ENCODE results near the gene PCDHGA10. TPM values are rescaled to one million over a fixed set of nuclear protein-coding genes. Genes with fewer than 3 reads are reported as not detected.

Gene PCDHGA10
- polyA plus RNA-seq, 1 of the 3 experiments (the other 2 are of a cell fraction): 2.0 TPM

GRCh38 chr5:141409598-141410306 is 3.0 kb upstream of the PCDHGA10 start:
- Histone ChIP-seq H3K27ac (ENCODE audit: low read depth in 2 of 2, low read length in 1 of 2) (no peak overlapping the region), H4K20me1 (ENCODE audit: insufficient read depth) (no peaks in the 10 kb centered on the region), H3F3A (replicated peaks; ENCODE audit: insufficient read depth) (no peaks in the 10 kb centered on the region), H3K9ac (no peak overlapping the region), H3K79me2 (ENCODE audit: insufficient read depth) (no peaks in the 10 kb centered on the region), H3K4me3 (ENCODE audit: low read depth in 2 of 2, low read length in 1 of 2) (no peak overlapping the region; a peak in 1 of 4 replicates), H3K9me3 (no peaks in the 10 kb centered on the region; the same call in 1 of the 2 replicates), H3K4me1 (ENCODE audit: control insufficient read depth in 1 of 2, insufficient read depth in 2 of 2, low read depth in 1 of 2, low read length in 1 of 2) (no peaks in the 10 kb centered on the region), H3K9me2 (no peaks in the 10 kb centered on the region), H3K4me2 (no peak overlapping the region), H3K36me3 (replicated peaks in 1 of 2; ENCODE audit: control insufficient read depth in 1 of 2, insufficient read depth in 2 of 2, low read length in 1 of 2) (peaks cover 0 to 9% of the 10 kb centered on the region in 2 experiments), H2AFZ (ENCODE audit: low read depth) (no peak overlapping the region), H3K27me3 (ENCODE audit: insufficient read depth) (no peaks in the 10 kb centered on the region)
- 90% methylated on average over 64 of the region's 64 CpGs for WGBS (ENCODE audit: low lambda C conversion rate)
- POLR2A ChIA-PET: no interaction called here
- no peak for DNase-seq
- TF ChIP-seq RFX5 (IDR thresholded peaks at IDR 0.05; ENCODE audit: low read length) (no peak), TAF1 (IDR thresholded peaks at IDR 0.05; ENCODE audit: borderline replicate concordance, low read depth, low read length) (no peak), NRF1 (IDR thresholded peaks at IDR 0.05; ENCODE audit: low read depth, low read length) (no peak), RAD21 (IDR thresholded peaks at IDR 0.05; ENCODE audit: low read length) (no peak), JUND (IDR thresholded peaks at IDR 0.05) (no peak), FOSL2 (IDR thresholded peaks at IDR 0.05; ENCODE audit: borderline replicate concordance, low read depth) (no peak), IRF3 (IDR thresholded peaks at IDR 0.05; ENCODE audit: low read depth, low read length) (no peak), FOXJ3 (CRISPR knock-in tag; IDR thresholded peaks at IDR 0.05) (no peak), PBX3 (IDR thresholded peaks at IDR 0.05) (no peak), RXRA (IDR thresholded peaks at IDR 0.05; ENCODE audit: borderline replicate concordance, low read depth) (no peak), ELF1 (IDR thresholded peaks at IDR 0.05) (no peak)
- CTCF ChIA-PET: no interaction called here

- no peaks in the 10 kb centered on the region for H3K9me2 ChIP-seq
- H3K36me3 ChIP-seq (replicated peaks in 1 of 2; ENCODE audit: control insufficient read depth in 1 of 2, insufficient read depth in 2 of 2, low read length in 1 of 2): peaks cover 0 to 9% of the 10 kb centered on the region in 2 experiments
- TF ChIP-seq ZBTB33 (IDR thresholded peaks at IDR 0.05; ENCODE audit: borderline replicate concordance, low read depth): no peak
- no peaks in the 10 kb centered on the region for H3K4me1 ChIP-seq (ENCODE audit: control insufficient read depth in 1 of 2, insufficient read depth in 2 of 2, low read depth in 1 of 2, low read length in 1 of 2)
- no peak for DNase-seq
- H3F3A ChIP-seq (replicated peaks; ENCODE audit: insufficient read depth): no peaks in the 10 kb centered on the region
- no peak overlapping the region for H2AFZ ChIP-seq (ENCODE audit: low read depth)
- WGBS (ENCODE audit: low lambda C conversion rate): 62% methylated on average over 3 of the region's 3 CpGs
- H3K9ac ChIP-seq: no peak overlapping the region
- no peak overlapping the region for H3K4me3 ChIP-seq (ENCODE audit: low read depth in 2 of 2, low read length in 1 of 2)
- H3K79me2 ChIP-seq (ENCODE audit: insufficient read depth): no peaks in the 10 kb centered on the region
- no peaks in the 10 kb centered on the region for H4K20me1 ChIP-seq (ENCODE audit: insufficient read depth)
- CTCF ChIA-PET: no interaction called here
- H3K4me2 ChIP-seq: no peak overlapping the region
- POLR2A ChIA-PET: no interaction called here
- H3K27me3 ChIP-seq (ENCODE audit: insufficient read depth): no peaks in the 10 kb centered on the region
- H3K9me3 ChIP-seq: no peaks in the 10 kb centered on the region; the same call in 1 of the 2 replicates
- no peak overlapping the region for H3K27ac ChIP-seq (ENCODE audit: low read depth in 2 of 2, low read length in 1 of 2)
These were observed 1.2 kb upstream of the PCDHGA10 start for GRCh38 chr5:141411575-141411974.

Data from SK-N-SH (cell line).